Endodermal cell (in vitro differentiated cells): ENCODE measurements around the gene HPCAL1. TPM values are rescaled to one million over a fixed set of nuclear protein-coding genes. Genes with fewer than 3 reads are reported as not detected.

Experiments used
- DNase-seq: peaks from one replicate; pipeline ENCODE4 v3.0.0-alpha.2; 2017
- H3K27ac ChIP-seq: 2 replicates; pipeline ENCODE4 v1.5.1; 2013; ENCODE audit warnings: mild to moderate bottlenecking, low read depth, low read length, moderate library complexity
- H3K27me3 ChIP-seq: 2 replicates; pipeline ENCODE4 v1.6.1; 2013; ENCODE audit warnings: mild to moderate bottlenecking, low read length, moderate library complexity; ENCODE audit not compliant: insufficient read depth, control insufficient read depth, poor library complexity, severe bottlenecking
- H3K36me3 ChIP-seq: 2 replicates; pipeline ENCODE4 v1.7.0; 2013; ENCODE audit warnings: mild to moderate bottlenecking, low read length, moderate library complexity; ENCODE audit not compliant: control insufficient read depth, insufficient read depth
- H3K4me1 ChIP-seq: one replicate; pipeline ENCODE4 v1.7.0; 2013; ENCODE audit warnings: low read length; ENCODE audit not compliant: control insufficient read depth, insufficient read depth
- H3K4me3 ChIP-seq: 2 replicates; pipeline ENCODE4 v1.5.1; 2013; ENCODE audit warnings: mild to moderate bottlenecking, low read length, moderate library complexity
- H3K9ac ChIP-seq: 2 replicates; pipeline ENCODE4 v1.6.1; 2013; ENCODE audit warnings: mild to moderate bottlenecking, low read length, moderate library complexity; ENCODE audit not compliant: poor library complexity, severe bottlenecking; ENCODE audit errors: extremely low read depth
- H3K9me3 ChIP-seq: 2 replicates; pipeline ENCODE4 v1.6.1; 2013; ENCODE audit warnings: mild to moderate bottlenecking, low read length, moderate library complexity; ENCODE audit not compliant: control insufficient read depth
- H3K27ac Mint-ChIP-seq: 2 replicates; pipeline ENCODE4 v1.8.0; 2020; ENCODE audit warnings: mixed read lengths
- H3K27me3 Mint-ChIP-seq: 2 replicates; pipeline ENCODE4 v1.8.0; 2021; ENCODE audit warnings: mild to moderate bottlenecking, mixed read lengths; ENCODE audit not compliant: insufficient read depth
- H3K36me3 Mint-ChIP-seq: 2 replicates; pipeline ENCODE4 v1.8.0; 2020; ENCODE audit warnings: low read depth, mixed read lengths
- H3K4me1 Mint-ChIP-seq: 2 replicates; pipeline ENCODE4 v1.8.0; 2020; ENCODE audit warnings: mixed read lengths
- H3K4me3 Mint-ChIP-seq: 2 replicates; pipeline ENCODE4 v1.8.0; 2020; ENCODE audit warnings: mild to moderate bottlenecking, moderate library complexity, mixed read lengths
- H3K9me3 Mint-ChIP-seq: 2 replicates; pipeline ENCODE4 v1.8.0; 2020; ENCODE audit warnings: mild to moderate bottlenecking, mixed read lengths
- WGBS, 2 experiments: methylation state at CpG; one replicate each; pipeline versions ENCODE4 v1.1.5 to v1.1.7; 2013; ENCODE audit warnings: missing lambda C conversion rate in 2 of 2, mixed read lengths in 1 of 2; ENCODE audit not compliant: insufficient coverage in 1 of 2, insufficient read length in 1 of 2; 5-methylcytosine and 5-hydroxymethylcytosine counted together
- total RNA-seq, 2 donors: library from RNA; stranded (reverse); fragmentation: NEBNext Ultra II Directional in 1 of 2; extraction: Animal tissue kit (Norgen Biotek cat#: 25700) in 1 of 2; gene quantifications; 2 replicates in 1 of 2; 3 replicates in 1 of 2; pipeline ENCODE4 v1.2.1, GENCODE V29; 2021
- TF ChIP-seq, protein P1 (sequence below): fragments of 200-600 bp; sonication (generic); conservative IDR thresholded peaks from 2 replicates; pipeline ENCODE4 v1.5.0; 2021; ENCODE audit warnings: antibody characterized with exemption, mild to moderate bottlenecking

HPCAL1 gene
- total RNA-seq, 2 donors from 2014 or later = 6.8 to 8.1 TPM

DNA sequence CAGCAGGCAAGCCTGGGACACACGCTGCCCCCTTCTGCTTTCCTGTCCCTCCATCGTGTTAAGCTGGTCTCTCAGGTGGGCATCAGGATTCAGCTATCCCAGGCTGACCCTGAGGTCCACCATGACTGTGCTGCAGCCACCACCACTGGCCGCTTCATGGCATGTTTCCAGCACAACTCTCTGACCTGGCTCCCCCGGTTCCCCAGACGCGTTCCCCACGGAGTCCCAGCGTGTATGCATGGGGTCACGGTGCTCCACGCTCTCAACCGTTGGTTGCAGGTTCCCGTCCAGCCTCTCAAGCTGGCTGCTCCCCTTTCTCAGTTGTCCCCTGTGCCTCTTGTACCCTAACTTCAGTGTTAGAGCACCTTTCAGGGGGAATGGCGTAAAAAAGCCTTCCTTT lies 20.3 kb downstream of the HPCAL1 start:
- Histone ChIP-seq H3K4me1 (no peaks in the 10 kb centered on the region), H3K36me3 (no peaks in the 10 kb centered on the region), H3K9me3 (peaks cover 10% of the 10 kb centered on the region), H3K27me3 (no peaks in the 10 kb centered on the region), H3K27ac (no peak overlapping the region), H3K9ac (no peak overlapping the region), H3K4me3 (no peak overlapping the region)
- DNase-seq = no peak
- H3K9me3 Mint-ChIP-seq = peaks cover 17% of the 10 kb centered on the region
- H3K27ac Mint-ChIP-seq = no peak overlapping the region
- H3K27me3 Mint-ChIP-seq = no peaks in the 10 kb centered on the region
- TF ChIP-seq, protein P1, sequence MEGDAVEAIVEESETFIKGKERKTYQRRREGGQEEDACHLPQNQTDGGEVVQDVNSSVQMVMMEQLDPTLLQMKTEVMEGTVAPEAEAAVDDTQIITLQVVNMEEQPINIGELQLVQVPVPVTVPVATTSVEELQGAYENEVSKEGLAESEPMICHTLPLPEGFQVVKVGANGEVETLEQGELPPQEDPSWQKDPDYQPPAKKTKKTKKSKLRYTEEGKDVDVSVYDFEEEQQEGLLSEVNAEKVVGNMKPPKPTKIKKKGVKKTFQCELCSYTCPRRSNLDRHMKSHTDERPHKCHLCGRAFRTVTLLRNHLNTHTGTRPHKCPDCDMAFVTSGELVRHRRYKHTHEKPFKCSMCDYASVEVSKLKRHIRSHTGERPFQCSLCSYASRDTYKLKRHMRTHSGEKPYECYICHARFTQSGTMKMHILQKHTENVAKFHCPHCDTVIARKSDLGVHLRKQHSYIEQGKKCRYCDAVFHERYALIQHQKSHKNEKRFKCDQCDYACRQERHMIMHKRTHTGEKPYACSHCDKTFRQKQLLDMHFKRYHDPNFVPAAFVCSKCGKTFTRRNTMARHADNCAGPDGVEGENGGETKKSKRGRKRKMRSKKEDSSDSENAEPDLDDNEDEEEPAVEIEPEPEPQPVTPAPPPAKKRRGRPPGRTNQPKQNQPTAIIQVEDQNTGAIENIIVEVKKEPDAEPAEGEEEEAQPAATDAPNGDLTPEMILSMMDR = no peak
- 93 to 95% methylated on average over 11 to 13 of the region's 13 CpGs for WGBS, 2 experiments
- H3K4me3 Mint-ChIP-seq = no peak overlapping the region
- H3K4me1 Mint-ChIP-seq = peaks cover 34% of the 10 kb centered on the region
- H3K36me3 Mint-ChIP-seq = peaks cover 3% of the 10 kb centered on the region

DNA sequence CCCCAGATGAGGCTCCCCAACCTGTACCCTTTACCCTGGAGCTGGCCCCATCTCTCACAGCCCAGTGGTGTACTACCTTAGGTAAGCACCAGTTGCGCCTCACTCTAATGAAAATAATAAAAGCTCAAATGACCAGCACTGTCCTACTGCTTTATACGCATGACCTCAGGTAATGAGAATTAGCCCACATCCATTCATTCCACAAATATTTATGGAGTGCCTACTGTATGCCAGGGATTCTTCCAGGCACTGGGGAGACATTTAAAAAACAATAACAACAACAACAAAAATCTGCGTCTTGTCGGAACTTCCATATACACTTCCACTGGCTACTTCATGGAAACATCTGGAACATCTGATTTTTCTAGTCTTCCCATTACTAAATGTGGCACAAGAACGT lies 20.8 kb downstream of the HPCAL1 start:
- H3K27ac Mint-ChIP-seq = peak overlapping the region; percentile 20
- H3K4me3 Mint-ChIP-seq = no peak overlapping the region
- H3K36me3 ChIP-seq = no peaks in the 10 kb centered on the region
- H3K4me1 ChIP-seq = no peaks in the 10 kb centered on the region
- 91 to 94% methylated on average over 4 to 5 of the region's 5 CpGs for WGBS, 2 experiments
- H3K9me3 Mint-ChIP-seq = peaks cover 17% of the 10 kb centered on the region
- no peaks in the 10 kb centered on the region for H3K27me3 ChIP-seq
- no peak for DNase-seq
- H3K36me3 Mint-ChIP-seq = peaks cover 3% of the 10 kb centered on the region
- H3K4me3 ChIP-seq = no peak overlapping the region
- peaks cover 34% of the 10 kb centered on the region for H3K4me1 Mint-ChIP-seq
- no peak overlapping the region for H3K27ac ChIP-seq
- H3K9ac ChIP-seq = no peak overlapping the region
- no peaks in the 10 kb centered on the region for H3K27me3 Mint-ChIP-seq
- TF ChIP-seq, protein P1 = no peak
- H3K9me3 ChIP-seq = peaks cover 10% of the 10 kb centered on the region

DNA sequence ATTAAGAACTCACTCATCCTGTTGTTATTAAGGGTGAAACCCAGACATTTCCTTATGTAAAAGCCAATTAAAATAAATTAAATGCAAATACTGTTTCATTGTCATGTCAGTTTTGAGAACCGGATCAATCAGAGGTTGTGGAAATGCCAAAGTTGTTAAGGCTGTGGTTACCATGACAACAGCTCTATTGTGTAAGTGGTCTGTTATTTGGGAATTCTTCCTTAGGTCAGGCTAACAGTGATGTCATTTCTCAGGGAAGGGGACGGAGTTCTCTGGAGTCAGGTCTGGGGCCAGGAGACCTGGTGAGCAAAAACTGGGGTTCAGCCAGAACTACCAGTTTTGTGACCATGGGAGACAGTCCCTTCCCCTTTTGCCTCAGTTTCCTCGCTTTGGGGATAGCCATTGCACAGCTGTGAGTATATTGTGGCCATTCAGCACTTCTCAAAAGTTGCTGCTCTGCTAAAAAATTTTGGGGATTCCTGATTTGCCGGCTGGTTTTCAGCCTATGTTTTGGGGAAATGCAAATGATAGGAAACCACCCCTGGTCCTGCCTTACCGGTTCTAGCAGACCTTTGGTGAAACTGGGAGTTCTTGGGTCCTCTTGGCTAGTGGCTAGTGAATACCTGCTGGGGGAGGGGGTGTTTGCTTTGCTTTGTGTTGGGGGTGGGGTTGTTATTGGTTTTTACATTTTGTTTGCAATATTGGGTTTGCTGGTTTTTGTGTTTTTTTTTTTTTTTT lies 21.6 kb downstream of the HPCAL1 start:
- H3K4me3 ChIP-seq = no peak overlapping the region
- no peaks in the 10 kb centered on the region for H3K4me1 ChIP-seq
- Mint-ChIP-seq H3K36me3 (peaks cover 3% of the 10 kb centered on the region), H3K27me3 (no peaks in the 10 kb centered on the region), H3K4me3 (no peak overlapping the region), H3K27ac (peak overlapping the region; percentile 58), H3K4me1 (peaks cover 38% of the 10 kb centered on the region), H3K9me3 (peaks cover 17% of the 10 kb centered on the region)
- 59 to 80% methylated on average over 4 to 5 of the region's 5 CpGs for WGBS, 2 experiments
- no peaks in the 10 kb centered on the region for H3K36me3 ChIP-seq
- DNase-seq = no peak
- H3K27me3 ChIP-seq = no peaks in the 10 kb centered on the region
- H3K9ac ChIP-seq = no peak overlapping the region
- H3K27ac ChIP-seq = no peak overlapping the region
- H3K9me3 ChIP-seq = peaks cover 10% of the 10 kb centered on the region
- TF ChIP-seq, protein P1 = no peak
